Glomerular visceral epithelial cell (primary cell): Measurements from ENCODE around the gene MTHFD2.
"Not testable (repeated sequence)": the region's sequence is repeated elsewhere in the genome, so short reads cannot be mapped to it uniquely, and the experiment has no call there.

Experiments used
- DNase-seq: peaks from one replicate; pipeline ENCODE4 v3.0.0-alpha.2; 2016; ENCODE audit errors: extremely low spot score

Gene MTHFD2

DNA sequence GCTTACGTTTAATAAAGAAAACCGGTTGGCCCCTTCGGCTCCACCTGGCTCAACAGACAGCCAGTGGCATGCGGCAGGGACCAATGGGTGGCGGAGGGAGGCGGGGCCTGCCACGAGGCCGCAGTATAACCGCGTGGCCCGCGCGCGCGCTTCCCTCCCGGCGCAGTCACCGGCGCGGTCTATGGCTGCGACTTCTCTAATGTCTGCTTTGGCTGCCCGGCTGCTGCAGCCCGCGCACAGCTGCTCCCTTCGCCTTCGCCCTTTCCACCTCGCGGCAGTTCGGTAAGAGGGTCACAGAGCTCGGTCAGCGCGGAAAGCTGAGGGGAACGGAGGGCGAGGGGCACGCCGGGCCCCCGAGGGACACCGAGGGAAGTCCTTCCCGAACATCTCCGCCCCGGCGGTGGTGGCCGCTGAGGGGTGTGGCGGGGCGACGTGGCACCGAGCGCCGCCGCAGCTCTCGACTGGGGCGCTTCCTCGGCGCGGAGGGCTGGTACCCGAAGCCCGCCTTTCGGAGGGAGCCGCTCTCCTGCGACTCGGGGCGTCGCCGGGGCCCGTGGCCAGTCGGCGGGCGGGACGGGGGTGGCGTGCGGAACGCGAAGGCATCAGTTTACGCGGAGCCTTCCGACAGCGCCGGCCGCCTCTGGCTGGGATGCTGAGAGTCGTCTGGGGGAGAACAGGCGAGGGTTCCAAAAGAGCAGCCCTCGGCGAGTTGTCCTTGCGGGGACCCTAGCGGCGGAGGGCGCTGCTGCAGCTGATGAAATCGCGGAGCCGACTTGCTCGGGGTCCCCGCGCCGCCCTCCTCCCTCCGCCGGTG, at the start of gene MTHFD2:
MTHFD2 (plus strand) TSS at position 155 of the 814 bp plus-strand sequence; CDS start at position 182, 27 bp downstream.
- DNase-seq: peak; percentile 97

DNA sequence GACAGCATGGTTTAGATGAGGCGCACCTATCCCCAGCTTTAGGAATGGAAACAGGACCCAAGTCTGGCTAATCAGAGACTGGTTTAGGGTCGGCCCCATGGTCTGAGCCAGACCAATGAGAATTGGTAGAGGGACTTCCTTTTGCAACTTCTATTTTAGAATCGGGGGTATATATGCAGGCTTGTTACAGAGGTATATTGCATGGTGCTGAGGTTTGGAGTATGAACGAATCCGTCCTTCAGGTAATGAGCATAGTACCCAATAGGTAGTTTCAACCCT, 49.2 kb upstream of the MTHFD2 start:
- DNase-seq: no peak

DNA sequence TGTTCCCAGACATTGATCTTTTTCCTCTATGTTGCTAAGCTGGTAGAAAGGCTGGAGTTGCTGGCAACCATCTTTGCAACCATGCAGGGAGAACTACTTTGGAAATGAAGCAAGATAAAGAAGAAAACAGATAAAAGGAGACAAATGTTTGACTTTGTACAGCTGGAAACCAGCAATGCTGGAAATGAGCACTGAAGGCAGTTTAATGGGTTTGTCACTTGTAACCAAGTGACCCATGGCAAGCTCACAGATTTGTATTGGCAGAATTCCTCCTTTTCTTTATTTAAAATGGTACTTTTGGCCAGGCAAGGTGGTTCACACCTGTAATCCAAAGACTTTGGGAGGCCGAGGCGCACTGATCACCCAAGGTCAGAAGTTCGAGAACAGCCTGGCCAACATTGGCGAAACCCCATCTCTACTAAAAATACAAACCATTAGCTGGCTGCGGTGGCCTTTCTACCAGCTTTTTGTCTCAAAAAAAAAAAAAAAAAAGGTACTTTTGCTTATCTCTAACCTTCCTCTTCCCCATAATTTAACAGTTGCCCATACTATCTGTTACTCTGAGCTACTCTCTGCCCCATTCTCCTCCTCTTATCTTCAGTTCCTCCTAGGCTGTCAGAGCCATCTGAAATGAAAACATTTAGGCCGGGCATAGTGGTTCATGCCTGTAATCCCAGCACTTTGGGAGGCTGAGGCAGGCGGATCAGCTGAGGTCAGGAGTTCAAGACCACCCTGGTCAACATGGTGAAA, 48.7 kb upstream of the MTHFD2 start:
- DNase-seq: no peak

DNA sequence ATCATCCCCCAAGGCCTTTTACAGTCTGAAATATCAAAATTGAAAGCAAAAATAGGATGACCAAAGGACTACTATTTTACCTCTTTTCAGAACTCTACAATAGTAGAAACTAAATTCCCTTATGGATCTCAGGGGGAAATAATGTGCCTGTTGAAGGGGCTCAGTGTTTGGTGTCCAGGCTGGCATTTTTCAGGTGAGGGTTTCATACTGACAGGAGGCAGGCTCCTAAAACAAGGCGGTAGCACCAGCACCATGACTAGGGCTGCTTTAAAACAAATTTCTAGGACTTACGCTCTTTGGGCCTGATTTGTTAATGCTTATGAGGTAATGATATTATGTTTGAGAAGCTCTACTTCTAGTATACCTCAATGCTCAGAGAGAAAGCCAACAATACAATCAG, 45.5 kb upstream of the MTHFD2 start:
- DNase-seq: no peak

DNA sequence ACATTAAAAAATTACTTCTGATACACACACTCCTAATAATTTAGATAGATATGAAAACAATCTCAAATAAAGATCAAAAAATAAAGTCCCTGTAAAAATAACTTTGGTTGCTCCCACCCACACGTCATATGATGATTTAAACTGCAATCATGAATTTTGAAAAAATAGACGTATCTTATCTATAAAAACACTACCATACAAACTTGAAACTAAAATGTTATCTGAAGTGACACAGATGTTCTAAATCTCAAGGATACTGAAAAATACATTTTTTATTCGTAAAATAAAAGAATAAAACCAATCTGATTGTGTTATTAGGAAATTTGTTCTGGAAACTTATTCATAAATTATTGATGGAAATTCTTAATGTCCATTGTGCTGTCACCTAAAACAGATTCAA, 42.6 kb upstream of the MTHFD2 start:
- DNase-seq: no peak

DNA sequence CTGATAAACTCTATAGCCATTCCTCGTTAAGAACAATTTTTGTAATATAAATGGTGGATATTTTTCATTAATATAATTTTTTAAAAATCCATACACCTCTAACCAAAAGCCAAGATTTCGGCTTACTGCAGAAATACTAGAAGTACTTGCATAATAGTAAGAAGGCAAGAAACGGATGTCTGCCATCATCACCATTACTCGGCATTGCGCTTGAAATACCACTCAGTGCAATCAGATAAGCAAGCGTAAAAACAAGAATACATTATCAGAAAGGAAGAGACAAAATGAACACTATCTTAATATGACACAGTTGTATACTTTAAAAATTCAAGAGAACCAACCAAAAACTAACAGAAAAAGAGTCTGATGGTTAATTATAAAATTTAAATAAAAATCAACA, 35.5 kb upstream of the MTHFD2 start:
- no peak for DNase-seq

DNA sequence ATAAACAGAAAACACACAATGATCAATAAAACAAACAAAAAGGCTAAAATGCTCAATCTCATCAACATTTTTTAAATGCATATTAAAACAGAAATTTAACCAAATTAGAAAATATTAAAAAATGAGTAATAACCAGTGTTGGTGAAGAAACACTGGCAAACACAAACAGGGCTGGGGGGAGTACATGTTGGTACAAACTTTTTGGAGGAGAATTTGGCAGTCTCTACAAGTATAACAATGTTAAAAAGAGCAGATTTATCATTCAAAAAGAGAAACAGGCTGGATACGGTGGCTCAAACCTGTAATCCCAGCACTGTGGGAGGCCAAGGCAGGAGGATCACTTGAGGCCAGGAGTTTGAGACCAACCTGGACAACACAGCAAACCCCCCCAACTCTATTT, 33.7 kb upstream of the MTHFD2 start:
- no peak for DNase-seq

DNA sequence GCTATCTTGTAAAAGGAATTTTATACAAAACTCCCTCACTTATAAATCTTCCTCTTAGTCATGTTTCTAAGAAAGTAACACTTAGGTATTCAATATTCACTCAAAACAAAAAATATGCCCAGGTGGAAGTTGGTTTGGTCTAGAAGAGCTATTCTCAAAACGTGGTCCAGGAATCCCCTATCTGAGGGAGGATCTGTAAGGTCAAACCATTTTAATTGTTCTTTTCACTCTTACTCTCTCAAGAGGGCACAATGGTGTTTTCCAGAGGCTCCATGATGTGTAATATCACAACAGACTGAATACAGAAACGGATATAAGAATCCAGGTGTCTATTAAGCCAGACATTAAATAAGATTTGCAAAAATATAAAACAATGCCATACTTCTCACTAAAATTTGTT, 29.7 kb upstream of the MTHFD2 start:
- DNase-seq: no peak

DNA sequence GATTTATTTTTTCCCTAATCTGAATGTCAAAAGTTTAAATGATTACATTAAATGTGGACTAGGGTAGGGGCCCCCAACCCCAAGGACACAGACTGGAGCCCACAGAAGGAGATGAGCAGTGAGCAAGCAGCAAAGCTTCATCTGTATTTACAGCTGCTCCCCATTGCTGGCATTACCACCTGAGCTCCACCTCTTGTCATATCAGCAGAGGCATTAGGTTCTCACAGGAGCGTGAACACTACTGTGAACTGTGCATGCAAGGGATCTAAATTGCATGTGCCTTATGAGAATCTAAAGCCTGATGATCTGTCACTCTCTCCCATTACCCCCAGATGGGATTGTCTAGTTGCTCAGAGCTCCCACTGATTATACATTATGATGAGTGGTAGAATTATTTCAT, 23.5 kb upstream of the MTHFD2 start:
- DNase-seq: no peak

DNA sequence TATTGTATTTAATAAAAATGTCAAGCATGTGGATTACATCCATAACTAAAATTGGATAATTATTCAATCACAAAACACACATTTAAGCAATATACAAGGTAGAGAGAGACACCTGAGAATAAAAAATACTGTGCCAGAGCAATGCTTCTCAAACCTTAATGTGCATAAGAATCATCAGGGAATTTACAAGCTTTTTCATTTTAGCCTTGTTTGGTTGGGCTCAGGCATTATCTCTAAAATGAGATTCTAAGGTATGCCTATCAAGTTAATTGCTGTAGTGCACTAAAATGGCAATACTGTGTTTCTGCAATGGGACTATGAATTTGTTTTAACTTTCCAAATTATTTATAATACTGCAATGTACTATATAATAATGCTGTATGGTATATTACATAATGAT, 20.7 kb upstream of the MTHFD2 start:
- no peak for DNase-seq

DNA sequence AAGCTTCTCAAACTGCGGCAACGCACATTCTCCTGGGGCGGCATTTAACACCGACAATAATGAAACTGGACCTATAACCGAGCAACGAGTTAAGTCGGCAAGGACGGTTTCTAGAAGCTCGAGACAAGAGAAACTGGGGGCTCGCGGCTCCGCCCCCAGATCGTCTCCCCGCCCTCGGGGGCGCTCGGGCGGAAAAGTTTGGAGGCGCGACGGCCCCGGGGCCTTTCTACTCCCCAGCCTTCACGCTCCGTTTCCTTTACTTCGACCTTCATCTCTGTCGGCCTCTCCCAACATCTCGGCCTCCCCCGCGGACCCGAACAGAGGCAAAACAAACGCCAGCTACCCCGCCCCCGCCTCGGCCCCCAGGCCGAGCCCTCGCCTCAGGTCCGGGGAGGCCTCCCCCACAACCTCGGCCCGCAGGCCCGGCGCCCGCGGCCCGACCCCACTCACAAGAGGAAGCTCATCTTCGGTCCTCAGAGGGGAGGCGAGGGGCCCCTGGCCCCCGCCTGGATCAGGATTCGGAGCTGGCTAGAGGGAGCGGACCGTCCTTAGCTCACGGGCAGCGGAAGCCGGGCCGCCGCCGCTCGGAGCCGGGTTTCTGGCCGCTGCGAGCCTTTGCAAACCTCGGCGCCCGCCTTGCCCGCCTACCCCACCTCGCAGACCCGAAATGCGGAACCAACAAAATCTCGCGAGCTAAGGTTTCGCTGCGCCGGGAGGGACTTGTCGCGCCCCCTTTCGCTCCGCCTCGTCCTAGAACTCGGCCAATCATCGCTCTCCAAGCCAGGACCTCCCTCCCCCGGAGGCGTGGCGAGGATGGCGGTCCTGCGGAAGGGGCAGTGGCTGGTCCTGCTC, 20.0 kb upstream of the MTHFD2 start, which contains the start of gene MOB1A:
MOB1A (minus strand) TSS at position 669 of the 852 bp plus-strand sequence; CDS start at position 464, 205 bp downstream.
- DNase-seq: peak; percentile 98

DNA sequence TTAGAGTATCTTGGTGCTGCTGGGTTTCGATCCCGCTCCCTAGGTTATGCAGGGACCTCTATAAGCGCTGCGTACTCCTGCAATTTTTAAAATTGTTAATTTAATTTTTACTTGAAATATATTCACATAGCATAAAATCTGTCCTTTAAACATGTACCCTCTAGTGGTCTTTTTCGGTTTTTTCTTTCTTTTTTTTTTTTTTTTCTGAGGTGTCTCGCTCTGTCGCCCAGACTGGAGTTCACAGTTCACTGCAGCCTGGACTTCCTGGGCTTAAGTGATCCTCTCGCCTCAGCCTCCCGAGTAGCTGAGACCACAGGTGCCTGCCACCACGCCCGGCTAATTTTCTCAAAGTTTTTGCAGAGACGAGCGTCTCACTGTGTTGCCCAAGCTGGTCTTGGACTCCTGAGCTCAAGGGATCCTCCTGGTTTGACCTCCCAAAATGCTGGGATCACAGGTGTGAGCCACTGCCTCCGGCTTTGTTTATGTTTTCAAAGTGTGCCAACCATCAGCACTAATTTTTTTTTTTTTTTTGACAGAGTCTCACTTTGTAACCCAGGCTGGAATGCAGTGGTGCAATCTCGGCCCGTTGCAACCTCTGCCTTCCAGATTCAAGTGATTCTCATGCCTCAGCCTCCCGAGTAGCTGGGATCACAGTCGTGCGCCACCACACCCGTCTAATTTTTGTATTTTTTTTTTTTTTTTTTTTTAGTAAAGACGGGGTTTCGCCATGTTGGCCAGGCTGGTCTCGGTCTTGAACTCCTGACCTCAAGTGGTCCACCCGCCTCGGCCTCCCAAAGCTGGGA, 19.2 kb upstream of the MTHFD2 start:
- DNase-seq: no peak

DNA sequence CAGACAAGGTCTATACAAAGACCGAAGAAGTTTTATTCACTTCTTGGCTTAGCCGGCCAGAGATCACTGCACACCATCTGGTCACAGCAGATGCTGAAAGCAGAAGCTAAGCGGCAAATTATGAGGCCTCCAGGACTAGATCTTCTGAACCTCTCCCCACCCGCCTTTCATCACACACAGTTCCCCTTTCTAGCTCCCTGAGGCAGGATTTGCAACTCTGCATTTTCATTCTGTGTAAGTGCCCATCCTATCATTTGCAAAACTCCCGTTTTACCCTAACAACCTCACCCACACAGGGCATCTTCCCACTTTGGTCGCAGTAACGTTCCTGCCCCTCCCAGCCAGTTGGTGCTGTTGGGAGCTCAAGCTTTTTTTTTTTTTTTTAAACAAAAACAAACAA, 16.7 kb upstream of the MTHFD2 start:
- DNase-seq: no peak

DNA sequence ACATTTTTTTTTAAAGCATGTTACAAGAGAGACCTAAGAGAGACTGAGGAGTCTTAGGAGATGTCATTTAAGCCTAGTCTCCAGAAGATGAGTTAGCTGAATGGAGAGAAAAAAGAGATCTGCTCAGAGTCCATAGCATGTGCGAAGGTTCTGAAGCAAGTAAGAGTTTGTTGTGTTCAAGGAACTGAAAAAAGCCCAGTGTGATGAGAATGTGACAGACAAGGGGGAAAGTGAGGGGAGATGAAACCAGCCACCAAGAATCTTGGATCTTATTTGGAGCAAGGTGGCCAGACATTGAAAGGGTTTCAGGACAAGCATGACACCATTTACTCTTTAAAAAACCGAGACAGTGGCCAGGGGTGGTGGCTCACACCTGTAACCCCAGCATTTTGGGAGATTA, 14.5 kb upstream of the MTHFD2 start:
- no peak for DNase-seq

DNA sequence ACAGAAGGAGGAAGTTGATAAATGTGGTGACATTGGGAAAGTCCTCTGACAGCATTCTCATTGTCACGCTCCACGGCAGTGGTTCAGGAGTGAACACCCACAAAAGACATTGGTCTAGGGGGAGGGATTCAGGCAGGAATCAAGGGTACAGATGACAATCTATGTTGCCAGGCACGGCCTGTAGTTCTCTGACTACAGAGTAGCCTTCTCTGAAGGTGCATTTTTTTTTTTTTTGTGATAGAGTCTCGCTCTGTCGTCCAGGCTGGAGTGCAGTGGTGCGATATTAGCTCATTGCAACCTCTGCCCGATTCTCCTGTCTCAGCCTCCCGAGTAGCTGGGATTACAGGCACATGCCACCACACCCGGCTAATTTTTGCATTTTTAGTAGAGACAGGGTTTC, 12.4 kb upstream of the MTHFD2 start:
- no peak for DNase-seq

DNA sequence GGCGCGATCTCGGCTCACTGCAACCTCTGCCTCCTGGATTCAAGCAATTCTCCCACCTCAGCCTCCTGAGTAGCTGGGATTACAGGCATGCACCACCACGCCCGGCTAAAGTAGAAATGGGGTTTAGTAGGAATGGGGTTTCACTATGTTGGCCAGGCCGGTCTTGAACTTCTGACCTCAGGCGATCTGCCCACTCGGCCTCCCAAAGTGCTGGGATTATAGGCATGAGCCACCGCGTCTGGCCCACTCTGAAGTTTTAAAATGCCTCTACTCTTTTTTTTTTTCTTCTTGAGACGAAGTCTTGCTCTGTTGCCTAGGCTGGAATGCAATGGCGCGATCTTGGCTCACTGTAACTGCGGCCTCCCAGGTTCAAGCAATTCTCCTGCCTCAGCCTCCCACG, 11.7 kb upstream of the MTHFD2 start:
- DNase-seq: not testable (repeated sequence)

DNA sequence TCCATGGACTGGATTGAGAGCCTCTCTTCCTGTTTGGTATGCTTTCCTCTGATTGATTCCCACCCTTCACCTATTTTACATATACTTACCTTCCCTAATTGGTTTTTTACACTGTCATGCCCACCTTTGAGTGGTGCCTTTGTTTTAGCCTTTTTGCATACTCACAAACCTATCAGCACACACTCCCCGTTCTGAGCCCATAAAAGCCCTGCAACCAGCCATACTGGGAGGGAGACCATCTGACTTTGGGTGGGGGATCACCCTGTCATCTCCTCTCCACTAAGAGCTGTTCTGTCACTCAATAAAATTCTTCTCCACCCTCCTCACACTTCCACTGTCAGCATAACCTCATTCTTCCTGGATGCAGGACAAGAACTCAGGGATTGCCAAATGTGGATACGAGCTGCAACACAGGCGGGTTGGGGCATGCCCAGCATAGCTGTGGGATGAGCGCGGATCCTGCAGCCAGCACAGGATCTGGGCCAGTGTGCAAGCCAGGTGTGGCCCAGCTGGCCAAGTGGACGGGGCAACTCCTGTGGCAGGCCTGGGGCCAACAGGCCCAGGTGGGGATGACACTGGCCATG, 10.3 kb upstream of the MTHFD2 start:
- peak; percentile 72 for DNase-seq

DNA sequence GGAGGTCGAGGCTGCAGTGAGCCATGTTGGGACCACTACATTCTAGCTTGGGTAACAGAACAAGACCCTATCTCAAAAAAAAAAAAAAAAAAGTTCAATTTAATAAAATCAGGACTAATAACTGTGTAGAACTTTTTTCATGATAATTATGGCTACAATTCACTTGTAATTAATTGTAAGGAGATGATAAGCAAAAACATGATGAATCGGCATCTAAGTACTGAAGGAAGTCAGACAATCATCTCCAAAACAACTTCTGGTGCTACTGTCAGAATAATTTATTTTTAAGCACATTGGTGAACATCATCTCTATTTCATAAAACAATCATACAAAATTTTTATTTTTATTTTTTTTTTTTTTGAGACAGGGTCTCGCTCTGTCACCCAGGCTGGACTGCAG, 9.7 kb upstream of the MTHFD2 start:
- DNase-seq: no peak

DNA sequence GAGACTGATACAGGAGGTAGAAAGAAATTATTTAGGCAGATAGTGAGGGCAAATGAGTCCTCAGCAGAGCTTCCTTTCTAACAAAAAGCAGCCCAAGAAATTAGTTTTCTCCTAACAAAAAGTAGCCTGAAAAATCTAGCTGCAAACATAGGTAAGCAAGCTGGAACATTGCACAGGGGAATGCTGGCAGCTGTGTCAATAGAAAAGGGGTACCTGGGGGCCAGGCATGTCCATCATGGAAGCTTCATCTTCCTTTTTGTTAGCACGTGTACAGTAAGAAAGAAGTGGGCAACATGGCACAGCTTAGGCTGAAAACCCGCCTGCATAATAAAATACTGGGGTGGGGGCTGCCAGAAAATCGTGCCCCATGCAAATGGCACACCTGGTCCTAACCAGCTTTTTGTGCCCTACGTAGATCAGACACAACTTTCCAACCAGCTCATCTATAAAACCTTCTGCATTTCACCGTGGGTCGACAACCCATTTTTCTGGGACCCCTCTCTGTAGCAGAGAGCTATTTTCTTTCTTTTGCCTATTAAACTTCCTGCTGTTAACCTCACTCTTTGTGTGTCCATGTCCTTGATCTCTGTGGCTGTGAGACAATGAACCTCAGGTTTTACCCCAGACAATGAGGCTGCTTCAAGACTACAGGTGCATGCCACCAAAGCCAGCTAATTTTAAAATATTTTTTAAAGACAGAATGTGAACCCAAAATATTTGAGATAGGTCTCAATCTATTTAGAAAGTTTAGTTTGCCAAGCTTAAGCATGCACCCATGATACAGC, 6.6 kb upstream of the MTHFD2 start:
- DNase-seq: no peak

DNA sequence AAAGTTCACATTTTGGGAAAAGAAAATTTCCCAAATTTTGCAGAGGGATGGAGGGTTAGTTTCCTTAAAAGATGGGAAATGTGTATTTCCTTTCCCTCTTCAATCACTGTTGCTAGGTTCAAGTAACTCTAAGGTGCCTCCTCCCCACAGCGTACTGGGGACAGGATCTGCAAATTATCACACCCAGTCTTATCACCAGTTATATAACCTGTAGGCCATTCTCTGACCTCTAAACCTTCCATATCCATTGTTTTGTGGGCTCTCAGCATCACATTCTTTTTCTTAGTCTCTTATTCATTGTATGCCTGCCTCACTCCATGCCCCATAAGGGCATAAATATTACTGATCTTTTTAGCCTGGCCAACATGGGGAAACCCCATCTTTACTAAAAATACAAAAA, 3.6 kb upstream of the MTHFD2 start:
- DNase-seq: no peak
